Thyroid gland (tissue), 4 donors: Measurements from ENCODE around the gene TAC3. TPM values are rescaled to one million over a fixed set of nuclear protein-coding genes. Genes with fewer than 3 reads are reported as not detected.

Source experiments
- DNase-seq, 2 donors: peaks; one replicate each; pipeline ENCODE4 v3.0.0-alpha.2; 2019
- H3K27ac ChIP-seq, 3 donors: fragments of 200-600 bp; sonication (generic); 1 replicate in 2 of 3; 2 replicates in 1 of 3; pipeline ENCODE4 v1.5.1; 2016 to 2019; ENCODE audit warnings: mild to moderate bottlenecking in 1 of 3, moderate library complexity in 1 of 3
- H3K27me3 ChIP-seq: fragments of 200-600 bp; sonication (generic); one replicate; pipeline ENCODE4 v1.5.1; 2019
- H3K36me3 ChIP-seq, 2 donors: fragments of 200-600 bp; sonication (generic); one replicate each; pipeline ENCODE4 v1.5.1; 2016 to 2019
- H3K4me1 ChIP-seq, 2 donors: fragments of 200-600 bp; sonication (generic); one replicate each; pipeline ENCODE4 v1.5.1; 2017 to 2019
- H3K4me3 ChIP-seq, 3 donors: fragments of 200-600 bp; sonication (generic); replicated peaks in 1 of 3; 1 replicate in 2 of 3; 2 replicates in 1 of 3; pipeline ENCODE4 v1.5.1; 2016; ENCODE audit warnings: mild to moderate bottlenecking in 1 of 3
- H3K9me3 ChIP-seq: fragments of 200-600 bp; sonication (generic); one replicate; pipeline ENCODE4 v1.5.1; 2017
- CTCF ChIP-seq, 6 experiments: fragments of 200-600 bp in 3 of 6; fragments of 450-650 bp in 3 of 6; sonication (generic) in 3 of 6; IDR thresholded peaks; one replicate each; pipeline ENCODE4 v1.5.1; 2016 to 2019; ENCODE audit warnings: antibody characterized with exemption in 6 of 6, mild to moderate bottlenecking in 2 of 6, inconsistent platforms in 1 of 6, moderate library complexity in 1 of 6
- POLR2A ChIP-seq, 2 donors: fragments of 450-650 bp; IDR thresholded peaks; one replicate each; pipeline ENCODE4 v1.6.1; 2017; ENCODE audit warnings: antibody characterized with exemption in 2 of 2, mild to moderate bottlenecking in 2 of 2, moderate library complexity in 1 of 2
- WGBS, 2 donors: methylation state at CpG; one replicate each; pipeline ENCODE4 v1.1.5; 2017; 5-methylcytosine and 5-hydroxymethylcytosine counted together
- intact Hi-C: fragments of 100-400 bp; cut with DNase I; formaldehyde crosslinking; loops from one replicate; pipeline ENCODE4 v1.15.1; 2023
- total RNA-seq, 4 donors: library from RNA; depleted of rRNA; stranded (reverse); fragments of >200 nt; gene quantifications; one replicate each; pipeline ENCODE4 v1.2.3, GENCODE V29; 2016

The TAC3 gene
- total RNA-seq, 4 donors from 2014 or later, result not detected

- intact Hi-C loops, result loop anchor here (10.0 kb wide), 1 partner anchor 108 kb away; the partner anchor contains the start of gene STAT6
These were observed 9.4 kb downstream of the TAC3 start for GRCh38 chr12:57006809-57007475.

GRCh38 chr12:57005980-57006808 lies 10.1 kb downstream of the TAC3 start, which contains the start of gene ZBTB39:
TSS of gene ZBTB39 (minus strand) at chr12:57006546. CDS start at chr12:57004917, 1,629 bp downstream.
- TF ChIP-seq POLR2A (IDR thresholded peaks at IDR 0.05), result peak in 1 of 2 donors; percentile 19
- TF ChIP-seq CTCF (IDR thresholded peaks at IDR 0.05), result peak in 4 of 6 experiments; percentile 10 to 61 (median 34)
- H3K27ac ChIP-seq, result peak within 1 kb of the TSS; percentile 18 to 89 (median 65)
- H3K27me3 ChIP-seq, result no peaks in the 10 kb centered on the region
- intact Hi-C loops, result loop anchor here (10.0 kb wide), 1 partner anchor 109 kb away; the partner anchor contains the start of gene STAT6
- H3K9me3 ChIP-seq, result no peaks in the 10 kb centered on the region
- 1% methylated on average over 21 to 28 of the region's 94 CpGs for WGBS, 2 donors
- peaks cover 18 to 20% of the 10 kb centered on the region in 2 donors for H3K36me3 ChIP-seq
- H3K4me1 ChIP-seq, result peaks cover 12 to 16% of the 10 kb centered on the region in 2 donors
- H3K4me3 ChIP-seq, result peak within 1 kb of the TSS; percentile 54 to 95 (median 74)
- peak; percentile 59 to 60 for DNase-seq

More at GRCh38 chr12:57006809-57007475, 9.4 kb downstream of the TAC3 start:
- Histone ChIP-seq H3K4me1 (peaks cover 12 to 16% of the 10 kb centered on the region in 2 donors), H3K9me3 (no peaks in the 10 kb centered on the region), H3K27ac (no peak overlapping the region), H3K4me3 (peak overlapping the region in 2 of 3 donors; percentile 17 to 95), H3K36me3 (peaks cover 18 to 20% of the 10 kb centered on the region in 2 donors), H3K27me3 (no peaks in the 10 kb centered on the region)
- 56 to 58% methylated on average over 10 of the region's 10 CpGs for WGBS, 2 donors
- DNase-seq, result no peak
- no peak for TF ChIP-seq POLR2A (IDR thresholded peaks at IDR 0.05)
- no peak for TF ChIP-seq CTCF (IDR thresholded peaks at IDR 0.05)

- Histone ChIP-seq H3K4me3 (no peak overlapping the region), H3K27me3 (no peaks in the 10 kb centered on the region), H3K36me3 (peaks cover 18 to 20% of the 10 kb centered on the region in 2 donors), H3K9me3 (no peaks in the 10 kb centered on the region), H3K4me1 (peaks cover 12 to 16% of the 10 kb centered on the region in 2 donors), H3K27ac (no peak overlapping the region)
- TF ChIP-seq POLR2A (IDR thresholded peaks at IDR 0.05) (no peak), CTCF (IDR thresholded peaks at IDR 0.05) (no peak)
- DNase-seq, result no peak
- intact Hi-C loops, result loop anchor here (10.0 kb wide), 1 partner anchor 110 kb away; the partner anchor contains the start of gene STAT6
- 82 to 91% methylated on average over 6 of the region's 6 CpGs for WGBS, 2 donors
These were observed 11.7 kb downstream of the TAC3 start for GRCh38 chr12:57004651-57005050.

GRCh38 chr12:57003395-57003794 lies 12.9 kb downstream of the TAC3 start:
- DNase-seq, result no peak
- no peak overlapping the region for H3K4me3 ChIP-seq
- H3K27ac ChIP-seq, result no peak overlapping the region
- H3K4me1 ChIP-seq, result peaks cover 12 to 16% of the 10 kb centered on the region in 2 donors
- H3K36me3 ChIP-seq, result peaks cover 18 to 20% of the 10 kb centered on the region in 2 donors
- no peaks in the 10 kb centered on the region for H3K9me3 ChIP-seq
- WGBS, 2 donors, result 95 to 99% methylated on average over 13 of the region's 13 CpGs
- no peaks in the 10 kb centered on the region for H3K27me3 ChIP-seq
- intact Hi-C loops, result loop anchor here (10.0 kb wide), 1 partner anchor 111 kb away; the partner anchor contains the start of gene STAT6
- no peak for TF ChIP-seq POLR2A (IDR thresholded peaks at IDR 0.05)
- TF ChIP-seq CTCF (IDR thresholded peaks at IDR 0.05), result no peak
